LHCN-M2 (cell line): ENCODE measurements around the gene ABCC12. TPM values are rescaled to one million over a fixed set of nuclear protein-coding genes. Genes with fewer than 3 reads are reported as not detected.
"Not testable (repeated sequence)": the region's sequence is repeated elsewhere in the genome, so short reads cannot be mapped to it uniquely, and the experiment has no call there.

Source experiments
- DNase-seq: peaks from one replicate; pipeline ENCODE4 v3.0.0-alpha.2; 2012; ENCODE audit warnings: low read depth
- polyA plus RNA-seq: library from polyadenylated mRNA; unstranded; fragments of >200 nt; gene quantifications from one replicate; pipeline ENCODE4 v1.2.1, GENCODE V29; 2012; ENCODE audit warnings: missing spikeins
- total RNA-seq: library from RNA; depleted of rRNA; stranded (reverse); fragments of >200 nt; gene quantifications from 2 replicates; pipeline ENCODE4 v1.2.3, GENCODE V29; 2014; rRNA removed

ABCC12 gene
- not detected in 2 replicates for total RNA-seq
- polyA plus RNA-seq, result not detected

GRCh38 chr16:48155926-48156789 lies at the start of gene ABCC12:
Gene ABCC12 (minus strand): TSS chr16:48155993. CDS start chr16:48146424, 9,569 bp downstream.
- DNase-seq, result no peak

GRCh38 chr16:48204825-48205151 lies 49.0 kb upstream of the ABCC12 start:
- DNase-seq, result no peak

- no peak for DNase-seq
Observed at GRCh38 chr16:48203974-48204824, 48.4 kb upstream of the ABCC12 start.

- DNase-seq, result no peak
Observed at GRCh38 chr16:48201515-48202201, 45.9 kb upstream of the ABCC12 start.

- DNase-seq, result no peak
Observed at GRCh38 chr16:48197294-48197693, 41.5 kb upstream of the ABCC12 start.

- no peak for DNase-seq
Observed at GRCh38 chr16:48194828-48195556, 39.2 kb upstream of the ABCC12 start.

- no peak for DNase-seq
Observed at GRCh38 chr16:48193846-48194245, 38.1 kb upstream of the ABCC12 start.

- no peak for DNase-seq
Observed at GRCh38 chr16:48188449-48189102, 32.8 kb upstream of the ABCC12 start.

GRCh38 chr16:48187779-48188178 lies 32.0 kb upstream of the ABCC12 start:
- DNase-seq, result no peak

- DNase-seq, result no peak
Observed at GRCh38 chr16:48184681-48185080, 28.9 kb upstream of the ABCC12 start.

GRCh38 chr16:48182979-48183537 lies 27.3 kb upstream of the ABCC12 start:
- DNase-seq, result no peak

- DNase-seq, result not testable (repeated sequence)
Observed at GRCh38 chr16:48181746-48182520, 26.1 kb upstream of the ABCC12 start.

- no peak for DNase-seq
Observed at GRCh38 chr16:48180868-48181480, 25.2 kb upstream of the ABCC12 start.

GRCh38 chr16:48176635-48177408 lies 21.0 kb upstream of the ABCC12 start:
- no peak for DNase-seq

GRCh38 chr16:48173889-48174288 lies 18.1 kb upstream of the ABCC12 start:
- DNase-seq, result no peak

GRCh38 chr16:48172682-48173081 lies 16.9 kb upstream of the ABCC12 start:
- no peak for DNase-seq

GRCh38 chr16:48169896-48170295 lies 14.1 kb upstream of the ABCC12 start:
- no peak for DNase-seq

- DNase-seq, result no peak
Observed at GRCh38 chr16:48168075-48168474, 12.3 kb upstream of the ABCC12 start.
